ENCODE data around the gene DNAI2. TPM values are rescaled to one million over a fixed set of nuclear protein-coding genes. Genes with fewer than 3 reads are reported as not detected.
"Not testable (repeated sequence)": the region's sequence is repeated elsewhere in the genome, so short reads cannot be mapped to it uniquely, and the experiment has no call there.

Gene DNAI2
- total RNA-seq, 1 donor from 2014 or later = 6.2 TPM

GRCh38 chr17:74262601-74263000, 11.4 kb upstream of the DNAI2 start:
- Histone ChIP-seq H3K4me3 (no peak overlapping the region), H3K27me3 (ENCODE audit: low read depth) (no peaks in the 10 kb centered on the region), H3K27ac (no peak overlapping the region), H3K36me3 (no peaks in the 10 kb centered on the region), H3K9me3 (no peaks in the 10 kb centered on the region), H3K4me1 (no peaks in the 10 kb centered on the region)
- no peak for TF ChIP-seq CTCF (IDR thresholded peaks at IDR 0.05)
- intact Hi-C loops (cut with DNase I) = no loop called here
- ATAC-seq (no peak), DNase-seq (no peak)

- DNase-seq; H3K4me3 ChIP-seq; H3K36me3 ChIP-seq; H3K27me3 ChIP-seq (ENCODE audit: low read depth); intact Hi-C loops (cut with DNase I); ATAC-seq; H3K27ac ChIP-seq; H3K9me3 ChIP-seq: not testable (repeated sequence)
- peaks cover 12% of the 10 kb centered on the region for H3K4me1 ChIP-seq
Measured at GRCh38 chr17:74267054-74267453, 7.0 kb upstream of the DNAI2 start.

GRCh38 chr17:74267579-74267978, 6.5 kb upstream of the DNAI2 start:
- Histone ChIP-seq H3K9me3 (no peaks in the 10 kb centered on the region), H3K4me3 (no peak overlapping the region), H3K27me3 (ENCODE audit: low read depth) (no peaks in the 10 kb centered on the region), H3K4me1 (peaks cover 14% of the 10 kb centered on the region), H3K27ac (no peak overlapping the region), H3K36me3 (no peaks in the 10 kb centered on the region)
- no peak for TF ChIP-seq CTCF (IDR thresholded peaks at IDR 0.05)
- intact Hi-C loops (cut with DNase I) = no loop called here
- ATAC-seq = peak in 1 of 2 donors; percentile 15
- no peak for DNase-seq

GRCh38 chr17:74267987-74268499, 6.0 kb upstream of the DNAI2 start:
- Histone ChIP-seq H3K27ac (peak overlapping the region; percentile 58), H3K36me3 (no peaks in the 10 kb centered on the region), H3K4me3 (no peak overlapping the region), H3K4me1 (peaks cover 14% of the 10 kb centered on the region), H3K27me3 (ENCODE audit: low read depth) (no peaks in the 10 kb centered on the region), H3K9me3 (no peaks in the 10 kb centered on the region)
- no peak for TF ChIP-seq CTCF (IDR thresholded peaks at IDR 0.05)
- intact Hi-C loops (cut with DNase I) = no loop called here
- DNase-seq = peak; percentile 71
- ATAC-seq = peak; percentile 52 to 73

GRCh38 chr17:74268558-74268957, 5.5 kb upstream of the DNAI2 start:
- Histone ChIP-seq H3K9me3 (no peaks in the 10 kb centered on the region), H3K27me3 (ENCODE audit: low read depth) (no peaks in the 10 kb centered on the region), H3K27ac (peak overlapping the region; percentile 58), H3K4me3 (no peak overlapping the region), H3K36me3 (no peaks in the 10 kb centered on the region), H3K4me1 (peaks cover 14% of the 10 kb centered on the region)
- TF ChIP-seq CTCF (IDR thresholded peaks at IDR 0.05) = no peak
- DNase-seq (no peak), ATAC-seq (peak; percentile 54 to 56)
- intact Hi-C loops (cut with DNase I) = no loop called here

- Histone ChIP-seq H3K4me1 (peaks cover 22% of the 10 kb centered on the region), H3K27ac (no peak overlapping the region), H3K27me3 (ENCODE audit: low read depth) (peaks cover 9% of the 10 kb centered on the region), H3K36me3 (no peaks in the 10 kb centered on the region), H3K4me3 (no peak overlapping the region), H3K9me3 (no peaks in the 10 kb centered on the region)
- no peak for TF ChIP-seq CTCF (IDR thresholded peaks at IDR 0.05)
- intact Hi-C loops (cut with DNase I) = no loop called here
- DNase-seq = no peak
- no peak for ATAC-seq
Measured at GRCh38 chr17:74270333-74270732, 3.7 kb upstream of the DNAI2 start.

All from lower lobe of right lung (tissue), 2 donors.